Smooth muscle cell (in vitro differentiated cells): Measurements from ENCODE around the gene BCL2L12. TPM values are rescaled to one million over a fixed set of nuclear protein-coding genes. Genes with fewer than 3 reads are reported as not detected.

ENCODE experiments used
- DNase-seq: peaks from one replicate; lab custom pipeline; 2025; ENCODE audit not compliant: unreplicated experiment; lab: John Stamatoyannopoulos, UW
- H2AFZ ChIP-seq: fragments of 200-600 bp; sonication (generic); 2 replicates; pipeline ENCODE4 v1.6.0; 2016; ENCODE audit warnings: antibody characterized with exemption, low read depth, mild to moderate bottlenecking
- H3F3A ChIP-seq: fragments of 200-600 bp; sonication (generic); 2 replicates; pipeline ENCODE4 v1.6.0; 2017; ENCODE audit warnings: antibody characterized with exemption, low read depth
- H3K27ac ChIP-seq: fragments of 200-600 bp; sonication (generic); 2 replicates; pipeline ENCODE4 v1.5.1; 2016; ENCODE audit warnings: low read depth, mild to moderate bottlenecking
- H3K27me3 ChIP-seq: fragments of 200-600 bp; sonication (generic); 2 replicates; pipeline ENCODE4 v1.6.1; 2016; ENCODE audit warnings: low read depth, mild to moderate bottlenecking
- H3K36me3 ChIP-seq: fragments of 200-600 bp; sonication (generic); 2 replicates; pipeline ENCODE4 v1.5.1; 2016; ENCODE audit warnings: low read depth
- H3K4me1 ChIP-seq: fragments of 200-600 bp; sonication (generic); 2 replicates; pipeline ENCODE4 v1.5.1; 2016; ENCODE audit warnings: low read depth
- H3K4me2 ChIP-seq: fragments of 200-600 bp; sonication (generic); 2 replicates; pipeline ENCODE4 v1.6.0; 2016; ENCODE audit warnings: mild to moderate bottlenecking
- H3K4me3 ChIP-seq: fragments of 200-600 bp; sonication (generic); 2 replicates; pipeline ENCODE4 v1.5.1; 2016; ENCODE audit warnings: mild to moderate bottlenecking
- H3K79me2 ChIP-seq: fragments of 200-600 bp; sonication (generic); 2 replicates; pipeline ENCODE4 v1.6.0; 2016; ENCODE audit warnings: low read depth, mild to moderate bottlenecking
- H3K9ac ChIP-seq: fragments of 200-600 bp; sonication (generic); 2 replicates; pipeline ENCODE4 v1.6.0; 2016; ENCODE audit warnings: low read depth
- H3K9me3 ChIP-seq: fragments of 200-600 bp; sonication (generic); replicated peaks from 2 replicates; pipeline ENCODE4 v1.5.1; 2016; ENCODE audit warnings: low read depth
- H4K20me1 ChIP-seq: fragments of 200-600 bp; sonication (generic); 2 replicates; pipeline ENCODE4 v1.6.0; 2016; ENCODE audit warnings: low read depth
- WGBS: methylation state at CpG from one replicate; pipeline ENCODE4 v1.1.7; 2016; ENCODE audit warnings: low lambda C conversion rate; 5-methylcytosine and 5-hydroxymethylcytosine counted together
- polyA plus RNA-seq: library from polyadenylated mRNA; unstranded; fragments of >200 nt; fragmentation: Nextera tagmentation; extraction: Ambion mirVana; gene quantifications from 2 replicates; pipeline ENCODE4 v1.2.1, GENCODE V29; 2016
- total RNA-seq: library from RNA; depleted of rRNA; stranded (reverse); fragments of >200 nt; gene quantifications from 2 replicates; pipeline ENCODE4 v1.2.3, GENCODE V29; 2014
- TF ChIP-seq, protein P1 (sequence below): fragments of 200-600 bp; sonication (generic); IDR thresholded peaks from 2 replicates; pipeline ENCODE4 v1.5.1; 2017; ENCODE audit warnings: borderline replicate concordance, mild to moderate bottlenecking, antibody characterized with exemption; ENCODE audit not compliant: insufficient read depth, poor library complexity, severe bottlenecking

The BCL2L12 gene
- total and polyA plus RNA-seq, 2 experiments from 2014 or later = 10.8 to 34.0 TPM

- no peak overlapping the region for H2AFZ ChIP-seq
- TF ChIP-seq, protein P1, sequence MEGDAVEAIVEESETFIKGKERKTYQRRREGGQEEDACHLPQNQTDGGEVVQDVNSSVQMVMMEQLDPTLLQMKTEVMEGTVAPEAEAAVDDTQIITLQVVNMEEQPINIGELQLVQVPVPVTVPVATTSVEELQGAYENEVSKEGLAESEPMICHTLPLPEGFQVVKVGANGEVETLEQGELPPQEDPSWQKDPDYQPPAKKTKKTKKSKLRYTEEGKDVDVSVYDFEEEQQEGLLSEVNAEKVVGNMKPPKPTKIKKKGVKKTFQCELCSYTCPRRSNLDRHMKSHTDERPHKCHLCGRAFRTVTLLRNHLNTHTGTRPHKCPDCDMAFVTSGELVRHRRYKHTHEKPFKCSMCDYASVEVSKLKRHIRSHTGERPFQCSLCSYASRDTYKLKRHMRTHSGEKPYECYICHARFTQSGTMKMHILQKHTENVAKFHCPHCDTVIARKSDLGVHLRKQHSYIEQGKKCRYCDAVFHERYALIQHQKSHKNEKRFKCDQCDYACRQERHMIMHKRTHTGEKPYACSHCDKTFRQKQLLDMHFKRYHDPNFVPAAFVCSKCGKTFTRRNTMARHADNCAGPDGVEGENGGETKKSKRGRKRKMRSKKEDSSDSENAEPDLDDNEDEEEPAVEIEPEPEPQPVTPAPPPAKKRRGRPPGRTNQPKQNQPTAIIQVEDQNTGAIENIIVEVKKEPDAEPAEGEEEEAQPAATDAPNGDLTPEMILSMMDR = no peak
- no peaks in the 10 kb centered on the region for H3F3A ChIP-seq
- H4K20me1 ChIP-seq = peaks cover 55% of the 10 kb centered on the region
- no peak overlapping the region for H3K4me3 ChIP-seq
- 94% methylated on average over 13 of the region's 13 CpGs for WGBS
- DNase-seq = no peak
- H3K9me3 ChIP-seq = no peaks in the 10 kb centered on the region
- H3K4me1 ChIP-seq = peaks cover 5% of the 10 kb centered on the region
- no peaks in the 10 kb centered on the region for H3K27me3 ChIP-seq
- no peak overlapping the region for H3K9ac ChIP-seq
- H3K36me3 ChIP-seq = no peaks in the 10 kb centered on the region
- H3K27ac ChIP-seq = no peak overlapping the region
- H3K4me2 ChIP-seq = no peak overlapping the region
- H3K79me2 ChIP-seq = peaks cover 25% of the 10 kb centered on the region
Observed at GRCh38 chr19:49684983-49685553, 19.3 kb downstream of the BCL2L12 start.

DNA sequence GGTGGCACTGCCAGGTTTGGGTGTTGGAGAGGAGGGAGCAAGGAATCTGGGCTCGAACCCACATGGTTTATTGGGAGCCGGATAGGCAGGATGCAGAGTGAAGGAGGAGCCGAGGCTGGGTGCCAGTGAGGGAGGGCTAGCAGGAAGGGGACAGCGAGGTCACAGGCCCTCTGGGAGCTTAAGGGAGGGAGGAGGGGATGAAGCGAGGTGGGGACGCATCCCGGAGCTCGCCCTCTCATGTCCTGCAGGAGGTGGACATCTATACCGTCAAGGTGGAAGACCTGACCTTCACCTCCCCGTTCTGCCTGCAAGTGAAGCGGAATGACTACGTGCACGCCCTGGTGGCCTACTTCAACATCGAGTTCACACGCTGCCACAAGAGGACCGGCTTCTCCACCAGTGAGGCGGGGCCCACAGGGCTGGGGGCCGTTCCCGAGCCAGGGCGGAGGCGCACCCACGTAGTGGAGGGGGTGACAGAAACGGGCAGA lies 20.2 kb downstream of the BCL2L12 start:
- TF ChIP-seq, protein P1 = no peak
- Histone ChIP-seq H3K27me3 (no peaks in the 10 kb centered on the region), H2AFZ (no peak overlapping the region), H3K36me3 (no peaks in the 10 kb centered on the region), H3K4me3 (no peak overlapping the region), H3K4me1 (no peaks in the 10 kb centered on the region), H3K79me2 (peaks cover 17% of the 10 kb centered on the region), H3F3A (no peaks in the 10 kb centered on the region), H3K9ac (no peak overlapping the region), H4K20me1 (peaks cover 48% of the 10 kb centered on the region), H3K27ac (no peak overlapping the region), H3K9me3 (no peaks in the 10 kb centered on the region), H3K4me2 (no peak overlapping the region)
- DNase-seq = no peak
- WGBS = 98% methylated on average over 23 of the region's 23 CpGs

GRCh38 chr19:49686503-49687088 lies 20.9 kb downstream of the BCL2L12 start:
- no peak overlapping the region for H3K4me3 ChIP-seq
- WGBS = 93% methylated on average over 3 of the region's 27 CpGs
- no peaks in the 10 kb centered on the region for H3K4me1 ChIP-seq
- H3K27ac ChIP-seq = no peak overlapping the region
- TF ChIP-seq, protein P1 = no peak
- no peaks in the 10 kb centered on the region for H3K36me3 ChIP-seq
- no peaks in the 10 kb centered on the region for H3F3A ChIP-seq
- H3K9me3 ChIP-seq = no peaks in the 10 kb centered on the region
- no peaks in the 10 kb centered on the region for H3K27me3 ChIP-seq
- DNase-seq = no peak
- H3K79me2 ChIP-seq = peaks cover 10% of the 10 kb centered on the region
- H2AFZ ChIP-seq = no peak overlapping the region
- no peak overlapping the region for H3K4me2 ChIP-seq
- no peak overlapping the region for H3K9ac ChIP-seq
- H4K20me1 ChIP-seq = peaks cover 41% of the 10 kb centered on the region

- Histone ChIP-seq H3K4me1 (no peaks in the 10 kb centered on the region), H3K27ac (no peak overlapping the region), H3K9me3 (no peaks in the 10 kb centered on the region), H3K36me3 (no peaks in the 10 kb centered on the region), H3K4me3 (no peak overlapping the region), H2AFZ (no peak overlapping the region), H4K20me1 (peaks cover 36% of the 10 kb centered on the region), H3K4me2 (no peak overlapping the region), H3K27me3 (no peaks in the 10 kb centered on the region), H3F3A (no peaks in the 10 kb centered on the region), H3K9ac (no peak overlapping the region), H3K79me2 (peaks cover 6% of the 10 kb centered on the region)
- no peak for DNase-seq
- WGBS = 91% methylated on average over 12 of the region's 12 CpGs
- TF ChIP-seq, protein P1 = no peak
Observed at GRCh38 chr19:49687150-49687549, 21.4 kb downstream of the BCL2L12 start.
